C4-2B (cell line): ENCODE data around the gene RPS3.
A peak's percentile ranks its signal among the peaks of the same experiment; 100 is the strongest.

Experiments
- H3K27ac ChIP-seq: fragments of 450-650 bp; 2 replicates; pipeline ENCODE4 v1.5.1; 2017
- ZFX ChIP-seq: fragments of 450-650 bp; IDR thresholded peaks from 2 replicates; pipeline ENCODE4 v1.6.1; 2017
- TF ChIP-seq, protein P1 (sequence below): fragments of 450-650 bp; conservative IDR thresholded peaks from 2 replicates; pipeline ENCODE4 v1.5.1; 2017; ENCODE audit warnings: mild to moderate bottlenecking

The RPS3 gene

DNA sequence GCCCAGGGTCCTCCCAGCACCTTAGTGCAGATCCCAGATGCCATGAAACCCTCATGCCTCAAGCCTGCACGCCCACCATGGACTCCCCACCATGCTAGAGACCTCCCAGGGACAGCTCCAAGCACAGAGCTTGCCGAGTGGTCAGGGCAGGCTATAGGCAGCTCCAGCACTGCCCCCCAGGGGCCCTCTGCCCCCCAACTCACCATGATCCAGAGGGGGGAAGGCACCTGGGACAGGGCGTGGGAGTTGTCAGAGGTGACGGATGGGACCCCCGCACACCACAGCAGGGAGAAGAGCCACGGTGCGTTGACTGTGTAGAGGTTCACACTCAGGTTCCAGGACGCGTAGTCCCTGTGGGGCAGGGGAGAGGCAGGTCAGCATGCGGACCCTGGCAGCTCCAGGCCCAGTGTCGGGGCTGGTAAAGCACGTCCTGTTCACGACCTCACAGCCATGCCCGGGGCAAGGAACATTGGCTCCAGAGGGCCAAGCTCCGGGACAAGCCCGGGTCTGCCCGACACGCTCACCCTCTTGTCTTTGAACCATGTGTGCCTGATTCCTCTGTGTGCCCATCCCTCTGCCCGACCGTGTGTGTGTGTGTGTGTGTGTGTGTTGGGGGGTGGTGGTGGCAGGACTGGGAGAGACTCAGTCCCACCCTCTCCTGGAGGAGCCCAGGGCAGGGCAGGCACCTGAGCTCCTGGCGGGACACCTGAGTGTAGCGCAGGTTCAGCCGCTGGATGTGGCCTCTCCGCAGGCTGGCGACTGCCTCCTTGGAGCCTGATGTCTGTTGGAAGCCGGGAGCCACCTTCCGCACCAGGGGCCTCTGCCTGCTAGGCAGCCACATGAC lies 41.9 kb downstream of the RPS3 start:
- H3K27ac ChIP-seq = no peak overlapping the region
- TF ChIP-seq, protein P1, sequence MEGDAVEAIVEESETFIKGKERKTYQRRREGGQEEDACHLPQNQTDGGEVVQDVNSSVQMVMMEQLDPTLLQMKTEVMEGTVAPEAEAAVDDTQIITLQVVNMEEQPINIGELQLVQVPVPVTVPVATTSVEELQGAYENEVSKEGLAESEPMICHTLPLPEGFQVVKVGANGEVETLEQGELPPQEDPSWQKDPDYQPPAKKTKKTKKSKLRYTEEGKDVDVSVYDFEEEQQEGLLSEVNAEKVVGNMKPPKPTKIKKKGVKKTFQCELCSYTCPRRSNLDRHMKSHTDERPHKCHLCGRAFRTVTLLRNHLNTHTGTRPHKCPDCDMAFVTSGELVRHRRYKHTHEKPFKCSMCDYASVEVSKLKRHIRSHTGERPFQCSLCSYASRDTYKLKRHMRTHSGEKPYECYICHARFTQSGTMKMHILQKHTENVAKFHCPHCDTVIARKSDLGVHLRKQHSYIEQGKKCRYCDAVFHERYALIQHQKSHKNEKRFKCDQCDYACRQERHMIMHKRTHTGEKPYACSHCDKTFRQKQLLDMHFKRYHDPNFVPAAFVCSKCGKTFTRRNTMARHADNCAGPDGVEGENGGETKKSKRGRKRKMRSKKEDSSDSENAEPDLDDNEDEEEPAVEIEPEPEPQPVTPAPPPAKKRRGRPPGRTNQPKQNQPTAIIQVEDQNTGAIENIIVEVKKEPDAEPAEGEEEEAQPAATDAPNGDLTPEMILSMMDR = no peak
- TF ChIP-seq ZFX = no peak

DNA sequence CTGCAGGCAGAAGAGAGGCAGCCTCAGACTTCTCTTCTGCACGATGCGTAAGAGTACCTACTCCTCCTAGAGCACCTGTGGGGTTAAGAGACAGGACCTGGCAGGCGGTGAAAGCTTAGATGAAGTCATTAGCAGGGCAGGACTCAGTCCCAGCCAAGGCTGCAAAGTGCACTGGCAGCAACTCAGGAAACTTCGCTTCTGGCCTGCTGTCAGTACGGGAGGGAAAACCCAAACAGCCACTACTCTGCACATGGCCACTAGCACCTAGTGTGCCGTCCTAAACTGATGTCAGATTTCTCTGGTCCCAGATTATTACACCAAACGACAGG lies 42.5 kb downstream of the RPS3 start:
- H3K27ac ChIP-seq = no peak overlapping the region
- TF ChIP-seq ZFX = no peak
- TF ChIP-seq, protein P1 = no peak

DNA sequence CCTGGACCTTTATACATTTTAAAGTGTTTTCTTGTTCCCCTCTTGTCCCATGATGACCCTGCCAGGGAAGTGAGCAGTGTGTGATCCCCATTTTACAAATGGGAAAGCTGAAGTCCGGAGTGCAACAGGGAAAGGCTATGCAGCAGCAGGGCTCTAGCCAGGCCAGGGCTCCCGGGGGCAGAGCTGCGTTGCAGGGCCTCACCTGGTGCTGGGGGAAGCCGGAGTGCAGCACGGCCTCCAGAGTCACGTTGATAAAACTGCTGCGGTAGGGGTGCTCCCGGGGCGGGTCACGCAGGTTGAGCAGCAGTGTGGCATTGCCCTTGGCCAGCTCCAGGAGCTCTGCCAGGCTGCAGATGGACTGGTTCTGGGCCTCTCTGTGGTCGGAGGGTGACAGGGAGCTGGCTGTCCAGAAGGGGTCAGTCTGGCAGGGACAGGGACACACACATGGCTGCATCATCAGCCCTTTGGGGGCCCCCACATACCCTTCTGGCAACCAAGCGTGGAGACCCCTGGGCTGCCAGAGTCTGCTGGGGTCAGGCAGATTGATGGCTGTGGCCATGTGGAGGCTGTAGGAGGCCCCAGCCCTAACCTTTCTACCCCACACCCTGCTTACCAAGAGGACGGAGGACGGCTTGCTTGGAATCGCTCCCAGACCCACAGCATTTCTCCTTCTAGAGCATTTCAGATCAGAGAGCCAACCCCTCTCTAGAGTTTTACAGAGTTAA lies 43.0 kb downstream of the RPS3 start:
- TF ChIP-seq, protein P1 = no peak
- no peak for TF ChIP-seq ZFX
- no peak overlapping the region for H3K27ac ChIP-seq

DNA sequence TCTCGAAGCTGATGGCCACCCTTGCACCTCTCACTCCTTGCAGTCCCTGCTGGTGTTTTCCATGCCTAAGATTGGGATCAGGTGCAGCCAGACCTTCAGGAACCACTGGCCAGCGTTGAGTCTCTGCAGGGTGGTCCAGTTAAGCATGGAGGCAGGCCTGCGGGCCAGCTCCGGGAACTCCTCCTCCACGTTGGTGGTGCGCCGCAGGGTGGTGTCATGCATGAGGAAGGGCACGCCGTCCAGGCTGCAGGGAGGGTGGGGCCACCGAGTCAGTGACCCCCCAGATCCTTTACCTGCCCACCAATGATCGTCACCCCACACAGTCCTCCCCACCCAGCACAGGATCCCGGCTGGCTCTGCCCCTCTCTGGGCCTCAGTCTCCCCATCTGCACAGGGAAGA lies 43.7 kb downstream of the RPS3 start:
- TF ChIP-seq ZFX = no peak
- TF ChIP-seq, protein P1 = no peak
- no peak overlapping the region for H3K27ac ChIP-seq

DNA sequence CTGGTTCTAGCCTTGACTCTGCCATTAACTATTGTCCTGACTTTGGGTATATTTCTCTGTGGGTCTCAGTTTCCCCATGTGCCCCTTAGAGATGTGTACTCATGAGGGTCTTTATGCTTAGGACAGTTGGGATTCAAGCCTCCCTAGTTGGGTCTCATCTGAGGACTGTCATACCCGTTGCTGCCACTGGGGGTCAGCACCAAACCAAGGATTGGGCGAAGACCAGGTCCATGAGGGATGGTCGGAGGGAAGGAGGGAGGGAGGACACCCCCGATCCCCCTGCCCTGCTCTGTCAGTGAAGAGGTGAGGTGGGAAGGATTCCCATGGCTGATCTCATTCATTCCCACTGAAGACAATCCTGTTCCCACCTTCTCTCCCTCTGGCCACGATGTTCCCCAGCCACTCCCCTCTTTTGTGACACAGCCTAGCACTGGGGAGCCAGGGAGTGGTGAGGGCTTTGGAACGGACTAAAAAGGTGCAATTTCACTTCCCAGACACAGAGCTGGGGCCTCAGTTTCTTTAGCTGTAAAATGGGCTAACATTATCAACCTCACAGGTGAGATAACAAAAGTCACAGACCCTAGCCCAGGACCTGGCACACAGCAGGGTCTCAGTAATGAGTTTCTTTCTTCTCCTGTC lies 46.1 kb downstream of the RPS3 start:
- no peak for TF ChIP-seq ZFX
- TF ChIP-seq, protein P1 = peak; percentile 95

DNA sequence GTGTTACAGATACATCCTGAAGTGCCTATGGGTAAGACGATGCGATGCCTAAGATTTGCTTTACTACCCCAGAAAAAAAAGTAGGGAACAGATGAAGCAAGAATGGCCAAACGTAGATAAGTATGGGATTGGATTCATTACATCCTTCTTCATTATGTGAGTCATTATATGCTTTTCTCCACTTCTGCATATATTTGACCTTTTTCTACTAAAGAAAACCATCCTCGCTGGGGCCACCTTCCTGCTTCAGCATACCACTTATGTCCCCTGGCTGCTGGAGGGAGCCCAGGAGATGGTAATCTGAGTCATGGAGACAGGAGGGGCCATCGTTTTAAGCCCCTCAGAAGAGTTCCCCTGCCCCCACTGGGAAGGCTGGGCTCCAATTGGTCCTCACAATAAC lies 48.1 kb downstream of the RPS3 start:
- H3K27ac ChIP-seq = no peak overlapping the region
- TF ChIP-seq, protein P1 = no peak
- no peak for TF ChIP-seq ZFX

More for the DNA sequence above, 46.1 kb downstream of the RPS3 start:
- no peak overlapping the region for H3K27ac ChIP-seq

DNA sequence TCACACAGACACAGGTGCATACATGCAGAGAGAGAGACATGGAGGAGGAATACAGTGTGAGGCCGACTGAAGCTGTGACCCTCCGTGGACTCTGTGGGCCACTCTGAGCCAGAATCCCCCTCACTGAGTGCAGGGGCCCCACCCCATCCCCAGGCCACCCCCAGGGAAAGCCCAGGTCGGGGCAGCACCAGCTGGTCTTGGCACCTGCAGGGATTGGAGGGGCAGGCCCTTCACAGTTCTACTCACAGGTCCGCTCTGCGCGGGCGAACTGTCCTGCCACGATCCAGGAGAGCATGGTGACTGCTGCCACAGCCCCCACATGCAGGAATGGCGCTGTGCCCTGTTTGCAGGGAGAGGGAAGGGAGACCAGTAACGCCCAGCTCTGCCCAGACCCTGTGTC lies 50.0 kb downstream of the RPS3 start:
- TF ChIP-seq ZFX = no peak
- TF ChIP-seq, protein P1 = no peak
- H3K27ac ChIP-seq = no peak overlapping the region
